Left renal pelvis (tissue), 4 donors: ENCODE data around the gene TKFC. TPM values are rescaled to one million over a fixed set of nuclear protein-coding genes. Genes with fewer than 3 reads are reported as not detected.

ENCODE experiments used
- DNase-seq, 4 donors: peaks; one replicate each; pipeline ENCODE4 v3.0.0-alpha.2; 2013; ENCODE audit warnings: low read depth in 4 of 4, low spot score in 3 of 4
- polyA plus RNA-seq, 4 donors: library from polyadenylated mRNA; unstranded; fragments of 120-200 nt; gene quantifications; one replicate each; pipeline ENCODE4 v1.2.1, GENCODE V29; 2013; ENCODE audit not compliant: insufficient read length in 4 of 4

TKFC gene
- polyA plus RNA-seq, 4 donors: 28.0 to 63.9 (median 48.7) TPM

DNA sequence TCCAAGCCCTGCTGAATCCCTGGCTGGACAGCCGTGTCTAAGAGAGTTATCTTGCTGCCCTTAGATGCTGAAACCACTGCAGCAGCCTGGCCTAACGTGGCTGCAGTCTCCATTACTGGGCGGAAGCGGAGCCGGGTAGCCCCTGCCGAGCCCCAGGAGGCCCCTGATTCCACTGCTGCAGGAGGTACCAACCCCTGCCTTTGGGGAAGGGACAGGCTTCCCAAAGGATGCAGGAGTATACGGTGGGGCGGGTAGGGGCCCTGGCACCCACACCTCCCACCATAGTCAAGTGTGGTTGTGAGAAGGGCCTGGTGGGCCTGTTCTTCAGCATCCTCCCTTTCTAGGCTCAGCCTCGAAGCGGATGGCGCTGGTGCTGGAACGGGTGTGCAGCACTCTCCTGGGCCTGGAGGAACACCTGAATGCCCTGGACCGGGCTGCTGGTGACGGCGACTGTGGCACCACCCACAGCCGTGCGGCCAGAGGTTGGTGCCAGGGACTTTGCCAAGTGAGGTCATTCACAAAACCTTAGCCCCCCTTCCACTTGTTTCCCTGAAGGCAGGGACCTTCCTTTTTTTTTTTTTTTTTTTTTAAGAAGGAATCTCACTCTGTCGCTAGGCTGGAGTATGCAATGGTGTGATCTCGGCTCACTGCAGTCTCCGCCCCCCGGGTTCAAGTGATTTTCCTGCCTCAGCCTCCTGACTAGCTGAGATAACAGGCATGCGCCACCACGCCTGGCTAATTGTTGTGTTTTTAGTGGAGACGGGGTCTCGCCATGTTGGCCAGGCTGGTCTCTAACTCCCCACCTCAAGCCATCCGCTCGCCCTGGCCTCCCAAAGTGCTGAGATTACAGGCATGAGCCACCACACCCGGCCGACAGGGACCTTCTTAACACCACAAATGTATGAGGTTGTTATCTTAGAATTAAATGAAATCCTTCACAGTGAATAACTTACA lies 11.0 kb downstream of the TKFC start:
- no peak for DNase-seq

DNA sequence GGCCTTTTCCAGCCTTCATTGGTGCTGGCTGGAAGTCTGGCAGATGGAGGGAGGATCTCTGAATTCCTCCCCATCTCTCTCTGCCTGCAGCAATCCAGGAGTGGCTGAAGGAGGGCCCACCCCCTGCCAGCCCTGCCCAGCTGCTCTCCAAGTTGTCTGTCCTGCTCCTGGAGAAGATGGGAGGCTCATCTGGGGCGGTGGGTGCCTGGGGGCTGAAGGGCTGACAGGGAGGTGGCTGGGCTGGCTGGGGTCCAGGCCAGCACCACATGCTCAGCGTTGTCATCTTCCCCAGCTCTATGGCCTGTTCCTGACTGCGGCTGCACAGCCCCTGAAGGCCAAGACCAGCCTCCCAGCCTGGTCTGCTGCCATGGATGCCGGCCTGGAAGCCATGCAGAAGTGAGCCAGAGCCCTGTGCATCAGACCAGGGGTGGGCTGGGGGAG lies 12.2 kb downstream of the TKFC start:
- no peak for DNase-seq

DNA sequence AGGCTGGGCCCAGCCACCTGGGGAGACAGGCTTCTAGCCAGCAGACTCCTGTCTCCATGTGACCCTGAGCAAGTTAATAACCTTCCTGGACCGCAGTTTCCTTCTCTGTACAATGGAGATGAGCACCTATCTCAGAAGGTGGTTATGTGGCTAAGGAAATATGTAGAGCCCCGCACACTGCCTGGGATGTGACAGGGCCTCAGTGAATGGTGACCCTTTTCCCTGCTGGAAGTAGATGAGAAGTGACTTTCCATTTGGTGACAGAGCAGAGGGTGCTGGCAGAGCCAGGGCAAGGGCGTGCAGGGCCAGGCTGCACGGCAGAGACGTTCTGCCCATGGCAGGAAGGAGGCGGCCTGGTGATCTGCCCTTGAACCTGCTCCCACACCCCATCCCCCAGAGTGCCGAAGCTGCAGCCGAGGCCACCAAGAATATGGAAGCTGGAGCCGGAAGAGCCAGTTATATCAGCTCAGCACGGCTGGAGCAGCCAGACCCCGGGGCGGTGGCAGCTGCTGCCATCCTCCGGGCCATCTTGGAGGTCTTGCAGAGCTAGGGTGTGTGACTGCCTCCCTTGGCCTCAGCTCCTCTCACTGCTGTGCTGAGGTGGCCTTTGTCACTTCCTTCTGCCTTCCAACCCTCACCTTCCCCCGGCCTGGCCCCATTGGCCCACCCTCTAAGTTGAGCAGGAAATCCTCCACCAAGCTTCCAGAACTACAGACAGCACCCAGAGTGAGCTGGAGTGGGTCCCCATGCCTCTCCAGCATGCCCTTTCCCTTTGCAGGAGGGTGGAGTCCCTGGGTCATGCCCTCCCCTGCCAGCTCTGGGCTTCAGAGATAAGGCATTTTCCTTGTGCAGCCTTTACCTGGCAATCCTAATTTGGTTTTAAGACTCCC lies 13.2 kb downstream of the TKFC start:
- no peak for DNase-seq

DNA sequence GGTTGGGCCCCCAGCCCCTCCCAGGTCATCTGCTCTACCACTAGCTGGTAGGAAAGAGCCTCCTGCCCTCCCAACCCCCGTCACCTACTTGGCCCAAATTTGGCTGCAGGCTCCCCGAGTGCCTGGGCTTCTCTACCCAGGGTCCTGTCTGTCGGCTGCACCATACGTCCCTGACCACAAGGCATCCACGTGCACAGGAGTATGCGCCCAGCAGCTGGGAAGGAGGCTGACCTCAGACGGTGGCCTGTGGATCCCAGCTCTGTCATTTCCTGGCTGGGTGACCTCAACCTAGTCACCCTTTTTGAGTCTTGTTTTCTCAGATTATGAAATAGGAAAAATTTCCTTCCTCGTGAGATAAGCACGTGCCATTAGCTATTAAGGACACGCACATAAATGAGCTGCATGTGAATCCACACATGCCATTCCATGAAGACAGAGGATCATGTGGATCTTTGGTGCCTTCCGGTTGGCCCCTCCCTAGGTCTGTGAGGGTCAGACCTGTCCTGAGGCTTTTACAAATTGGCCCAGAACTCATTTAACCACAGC lies 15.0 kb downstream of the TKFC start:
- no peak for DNase-seq

DNA sequence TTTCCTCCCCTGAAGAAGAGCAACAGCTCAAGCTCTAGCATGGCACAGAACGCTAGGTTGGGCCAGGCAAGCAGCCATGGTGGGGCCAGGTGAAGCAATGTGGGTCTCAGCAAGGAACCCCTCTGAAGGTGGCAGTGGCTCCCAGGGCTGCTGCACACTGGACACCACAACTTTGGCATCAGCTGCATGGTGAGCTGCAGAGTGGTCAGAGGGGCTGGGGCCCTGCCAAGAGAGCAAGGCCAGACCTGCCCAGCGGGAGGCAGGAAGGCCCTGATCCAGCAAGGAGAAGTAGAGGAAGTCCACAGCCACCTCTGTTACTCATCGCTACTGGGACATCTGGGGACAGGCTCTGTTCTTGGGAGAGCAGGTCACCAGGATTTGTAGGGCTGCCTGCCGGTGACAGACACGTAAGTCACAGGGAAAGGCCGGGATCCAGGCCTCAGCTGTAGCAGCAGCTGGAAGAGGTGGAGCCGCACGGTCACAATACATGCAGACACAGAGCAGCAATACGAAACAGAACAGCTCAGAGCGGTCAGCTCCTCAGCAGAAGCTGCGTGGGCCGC lies 16.2 kb downstream of the TKFC start:
- DNase-seq: no peak

DNA sequence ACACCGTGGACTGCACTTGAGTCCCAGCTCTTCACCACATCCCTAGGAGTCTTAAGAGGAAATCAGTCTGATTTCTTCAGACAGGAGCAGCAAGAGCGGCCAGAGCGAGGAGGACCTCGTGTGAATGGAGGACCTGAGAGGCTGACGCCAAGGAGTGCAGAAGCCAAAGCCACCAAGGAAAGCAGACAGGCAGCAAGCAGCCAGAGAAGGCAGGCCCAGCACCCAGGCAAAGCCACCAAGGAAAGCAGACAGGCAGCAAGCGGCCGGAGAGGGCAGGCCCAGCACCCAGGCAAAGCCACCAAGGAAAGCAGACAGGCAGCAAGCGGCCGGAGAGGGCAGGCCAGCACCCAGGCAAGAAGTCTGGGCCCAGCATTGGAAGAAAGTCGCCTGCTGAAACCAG lies 16.9 kb downstream of the TKFC start:
- DNase-seq: no peak

DNA sequence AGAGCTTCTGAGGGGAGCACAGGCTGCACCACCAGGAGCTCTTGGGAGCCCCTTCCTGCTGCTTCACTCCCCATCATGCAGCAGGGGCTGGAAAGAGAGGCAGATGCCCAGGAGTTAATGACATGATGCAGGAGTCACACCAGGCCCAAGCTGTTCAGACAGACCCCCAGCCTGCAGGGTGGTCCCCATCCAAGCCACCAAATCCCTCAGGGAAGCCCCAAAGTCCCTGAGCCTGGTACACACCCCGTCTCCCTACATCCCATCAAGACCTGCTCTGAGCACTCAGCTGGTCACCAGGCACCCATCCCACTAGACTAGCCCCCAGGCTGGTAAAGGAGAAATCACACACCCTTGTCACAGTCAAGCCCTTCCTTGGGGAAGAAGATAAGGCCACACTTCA lies 17.3 kb downstream of the TKFC start:
- no peak for DNase-seq

DNA sequence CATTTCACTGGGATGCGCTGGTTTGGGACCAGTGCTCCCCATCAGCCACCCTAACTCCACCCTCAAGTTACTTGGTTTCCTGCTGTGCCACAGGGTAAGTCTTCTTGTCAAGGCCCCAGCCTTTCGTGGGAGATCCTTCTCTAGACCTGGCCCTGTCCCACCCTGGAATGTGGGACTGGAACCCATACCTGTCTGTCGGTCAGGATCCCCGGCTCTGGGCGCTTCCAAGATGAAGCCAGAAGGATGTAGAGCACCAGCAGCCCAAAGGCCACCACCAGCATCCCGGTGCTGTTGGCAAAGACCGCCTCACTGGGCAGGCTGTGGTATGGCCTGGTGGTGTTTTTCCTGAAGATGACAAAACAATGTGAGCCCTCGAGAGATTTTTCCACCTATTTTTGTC lies 17.8 kb downstream of the TKFC start:
- DNase-seq: no peak

DNA sequence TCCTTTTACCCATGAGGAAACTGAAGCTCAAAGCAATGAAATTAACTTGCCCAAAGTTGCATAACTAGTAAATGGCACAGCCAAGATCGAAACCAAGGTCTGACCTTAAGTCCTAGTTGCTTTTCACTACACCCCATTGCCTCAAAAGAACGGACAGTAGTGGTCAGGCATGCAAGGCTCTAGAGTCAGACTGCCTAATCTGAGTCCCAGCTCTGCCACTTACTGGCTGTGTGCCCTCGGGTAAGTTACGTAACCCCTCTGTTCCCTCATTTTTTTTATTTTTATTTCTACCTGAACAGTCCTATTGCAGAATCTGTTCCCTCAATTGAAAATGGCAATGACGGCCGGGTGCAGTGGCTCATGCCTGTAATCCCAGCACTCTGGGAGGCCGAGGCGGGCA lies 19.0 kb downstream of the TKFC start:
- no peak for DNase-seq

DNA sequence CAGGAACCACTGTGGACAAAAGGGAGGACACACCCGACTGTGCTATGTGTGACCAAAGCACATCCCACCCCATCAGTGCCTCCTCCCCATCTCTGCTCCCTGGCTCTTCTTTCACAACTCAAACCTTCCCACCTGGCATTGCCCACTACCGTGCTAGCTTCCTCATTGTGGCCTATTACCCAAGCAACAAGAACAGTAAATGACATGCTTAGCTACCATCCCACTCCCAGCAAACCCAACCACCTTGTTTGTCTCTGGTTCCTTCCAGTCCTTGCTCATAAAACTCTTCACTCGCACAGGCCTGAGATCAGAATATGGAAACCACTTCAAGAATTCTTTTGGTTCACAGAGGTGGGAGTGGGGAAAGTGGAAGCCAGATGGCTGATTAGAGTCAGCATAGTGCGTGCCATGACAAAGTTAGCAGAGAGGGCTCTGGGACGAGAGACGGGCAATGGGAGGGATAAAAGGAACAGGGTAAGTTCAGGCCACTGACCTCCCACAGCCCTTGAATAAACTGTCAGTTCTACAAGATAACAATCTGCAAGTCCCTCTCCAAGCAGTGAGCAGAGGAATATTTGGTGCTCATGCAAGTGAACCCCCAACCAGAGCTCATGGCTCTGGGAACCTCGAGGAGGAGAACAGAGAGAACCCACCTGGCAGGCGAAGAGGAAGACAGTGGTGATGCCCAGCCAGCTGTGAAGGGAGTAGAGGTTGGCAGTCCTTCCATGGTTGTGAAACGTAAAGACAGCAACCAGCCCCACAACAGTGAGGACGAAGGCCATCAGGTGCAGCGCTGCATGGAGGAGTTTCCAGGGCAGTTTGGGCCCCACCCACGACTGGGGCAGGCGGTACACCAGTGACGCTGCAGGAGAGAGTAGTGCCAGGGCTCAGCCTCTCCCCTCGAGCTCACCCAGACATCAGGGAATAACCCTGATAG lies 20.4 kb downstream of the TKFC start:
- DNase-seq: no peak

DNA sequence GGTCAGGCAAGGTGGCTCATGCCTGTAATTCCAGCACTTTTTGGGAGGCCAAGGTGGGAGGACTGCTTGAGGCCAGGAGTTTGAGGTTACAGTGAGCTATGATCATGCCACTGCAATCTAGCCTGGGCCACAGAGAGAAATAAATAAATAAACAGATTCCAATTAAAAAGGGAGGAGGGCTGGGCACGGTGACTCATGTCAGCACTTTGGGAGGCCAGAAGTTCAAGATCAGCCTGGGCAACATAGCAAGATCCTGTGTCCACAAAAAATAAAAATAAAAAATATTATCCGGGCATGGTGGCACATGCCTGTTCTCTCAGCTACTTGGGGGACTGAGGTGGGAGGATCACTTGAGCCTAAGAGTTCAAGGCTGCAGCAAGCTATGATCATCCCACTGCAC lies 21.2 kb downstream of the TKFC start:
- DNase-seq: no peak

DNA sequence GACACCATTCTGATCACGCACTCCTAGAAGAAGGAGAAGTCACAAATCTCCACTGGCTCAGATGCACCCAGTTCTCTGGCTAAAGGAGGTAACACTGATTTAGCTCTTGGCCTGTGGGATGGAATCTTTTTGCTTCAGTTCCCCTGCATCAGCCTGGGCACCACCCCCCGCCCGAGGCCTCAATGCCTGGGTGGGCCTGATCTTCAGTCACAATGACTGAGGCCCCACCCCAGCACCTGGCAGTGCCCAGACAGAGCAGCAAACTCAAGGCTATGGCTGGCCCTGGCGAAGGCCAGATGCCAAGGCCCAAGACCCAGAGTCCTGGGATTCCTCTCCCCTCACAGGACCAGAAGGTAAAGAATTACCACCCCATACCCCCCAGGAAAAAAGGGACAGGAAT lies 23.7 kb downstream of the TKFC start:
- no peak for DNase-seq

DNA sequence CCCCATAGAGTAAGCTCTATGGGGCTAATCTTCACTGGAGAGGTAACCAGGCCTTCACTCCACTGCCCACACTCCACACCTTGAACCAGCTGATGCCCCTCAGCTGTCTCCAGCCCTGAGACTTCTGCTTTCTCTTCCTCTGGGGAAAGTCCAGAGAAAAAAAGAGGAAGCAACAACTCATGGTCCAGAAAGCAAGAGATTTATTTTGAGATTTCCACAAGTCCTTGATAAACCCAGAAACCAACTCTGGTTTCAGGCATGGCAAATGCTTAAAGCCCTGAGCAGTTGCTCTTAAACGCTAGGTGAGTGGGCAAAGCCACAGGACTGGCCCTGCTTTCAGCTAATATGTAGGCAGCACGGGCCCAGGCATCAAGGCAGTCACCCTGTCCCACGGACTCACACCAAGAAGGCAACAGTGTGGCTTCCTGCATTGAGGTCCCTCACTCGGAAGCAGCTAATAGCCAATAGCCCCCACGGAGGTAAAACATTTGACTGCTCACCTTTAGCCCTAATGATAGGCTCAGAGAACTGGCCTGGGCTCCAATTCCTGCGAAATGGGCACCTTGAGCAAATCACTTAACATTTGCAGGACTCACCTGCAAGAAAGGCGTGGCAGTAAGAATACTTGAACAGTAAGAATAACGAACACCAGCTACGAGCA lies 24.3 kb downstream of the TKFC start:
- no peak for DNase-seq

DNA sequence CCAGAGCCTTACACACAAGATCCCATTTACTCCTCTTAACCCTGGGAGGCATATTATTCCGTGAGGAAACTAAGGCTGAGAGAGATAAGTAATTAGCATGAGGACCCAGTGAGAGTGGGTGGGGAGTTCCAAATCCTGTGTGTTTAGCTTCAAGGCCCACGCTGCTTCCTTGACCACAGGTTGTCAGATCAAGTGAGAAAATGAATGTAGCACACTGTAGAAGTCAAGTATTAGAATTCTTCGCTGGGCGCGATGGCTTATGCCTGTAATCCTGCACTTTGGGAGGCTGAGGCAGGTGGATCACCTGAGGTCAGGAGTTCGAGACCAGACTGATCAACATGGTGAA lies 24.8 kb downstream of the TKFC start:
- DNase-seq: no peak

DNA sequence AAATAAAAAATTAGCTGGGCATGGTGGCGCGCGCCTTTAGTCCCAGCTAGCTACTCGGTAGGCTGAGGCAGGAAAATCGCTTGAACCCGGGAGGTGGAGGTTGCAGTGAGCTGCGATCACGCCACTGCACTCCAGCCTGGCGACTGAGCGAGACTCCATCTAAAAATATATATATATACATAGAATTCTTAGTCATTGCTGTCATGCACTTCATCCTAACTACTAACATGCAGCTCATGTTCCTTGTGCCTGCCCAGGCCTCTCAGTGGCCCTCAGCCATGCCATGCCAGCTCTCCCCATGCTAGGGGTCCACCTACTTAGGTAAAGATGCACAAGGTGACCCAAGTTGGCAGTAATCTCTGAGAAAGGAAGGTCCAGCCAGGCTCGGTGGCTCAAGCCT lies 25.5 kb downstream of the TKFC start:
- DNase-seq: no peak

DNA sequence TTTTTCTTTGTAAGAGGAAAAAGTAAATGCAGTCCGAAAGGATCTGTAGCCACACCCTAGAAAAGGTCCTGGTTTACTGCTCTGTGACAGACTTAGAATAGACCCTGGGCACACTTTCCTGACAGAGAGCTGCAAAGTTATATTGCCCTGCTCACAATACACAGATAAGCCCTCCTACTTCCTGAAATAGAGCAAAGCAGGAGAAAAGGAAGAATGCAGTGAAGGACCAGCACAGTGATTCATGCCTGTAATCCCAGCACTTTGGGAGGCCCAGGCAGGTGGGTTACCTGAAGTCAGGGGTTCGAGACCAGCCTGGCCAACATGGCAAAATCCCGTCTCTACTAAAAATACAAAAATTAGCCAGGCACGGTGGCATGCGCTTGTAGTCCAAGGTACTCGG lies 26.5 kb downstream of the TKFC start:
- no peak for DNase-seq

DNA sequence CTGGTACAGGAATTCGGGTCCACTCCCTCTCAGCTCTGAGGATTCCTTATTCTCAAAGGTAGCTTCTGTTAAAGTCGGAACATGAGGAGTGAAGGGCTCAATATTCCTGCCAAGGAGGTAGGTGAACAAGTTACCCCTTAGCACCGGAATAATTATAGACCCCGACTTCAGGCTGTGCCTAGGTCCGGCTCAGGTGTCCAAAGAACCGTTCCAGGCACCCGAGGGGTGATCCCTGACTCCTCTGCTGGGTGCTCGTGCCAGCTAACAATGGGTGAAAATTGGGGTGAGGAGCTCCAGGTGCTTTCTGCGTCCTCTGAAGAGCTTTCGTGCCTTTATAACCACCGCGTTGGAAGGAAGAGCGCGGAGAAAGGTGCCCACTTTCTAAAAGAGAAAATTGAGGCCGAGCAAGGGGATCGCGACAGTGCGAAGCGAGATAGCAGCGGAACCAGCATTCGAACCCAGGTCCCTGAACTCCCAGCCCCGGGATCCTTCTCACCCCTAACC lies 28.3 kb downstream of the TKFC start:
- DNase-seq: no peak

DNA sequence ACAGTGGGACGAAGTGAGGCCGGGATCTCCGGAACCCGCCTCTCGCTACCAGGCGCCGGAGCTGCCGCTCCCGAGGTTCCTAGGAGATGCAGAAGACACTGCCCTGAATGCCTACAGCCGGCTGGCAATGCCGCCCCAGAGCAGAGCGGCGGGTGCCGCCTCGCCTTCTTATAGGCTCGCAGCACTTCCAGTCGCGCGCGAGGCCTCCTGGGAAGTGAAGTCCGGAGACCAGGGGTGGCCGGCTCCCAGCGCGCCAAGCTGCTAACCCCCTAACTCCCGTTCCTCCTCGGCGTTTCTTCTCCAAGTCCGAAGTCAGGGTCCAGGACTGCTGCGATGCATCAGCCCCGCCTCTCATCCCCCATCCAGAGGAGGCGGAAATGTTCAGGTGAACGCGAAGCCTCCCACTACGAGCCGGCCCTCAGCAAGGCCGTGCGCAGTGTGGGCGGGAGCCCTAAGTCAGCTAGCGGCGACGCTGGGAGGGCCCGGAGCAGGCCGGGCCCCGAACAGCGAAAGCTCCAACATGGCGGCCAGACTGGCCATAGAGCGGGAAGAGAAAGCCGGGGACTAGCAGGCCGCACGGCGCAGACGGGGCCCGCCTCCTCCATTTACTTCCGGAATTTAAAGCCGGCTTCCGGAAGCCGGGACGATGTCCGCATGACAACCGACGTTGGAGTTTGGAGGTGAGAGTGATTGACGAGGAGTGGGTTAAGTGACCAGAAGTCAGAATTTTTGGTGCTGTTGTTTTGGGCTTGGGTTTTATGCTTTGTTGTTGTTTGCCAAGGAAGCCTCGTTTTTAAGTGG lies 28.9 kb downstream of the TKFC start, which contains the start of the genes CYB561A3 and TMEM138:
Gene CYB561A3 (minus strand): TSS at position 142 of the 801 bp plus-strand sequence. CDS start 5,169 bp downstream, outside the sequence.
Gene TMEM138 (plus strand): TSS at position 634 of the 801 bp plus-strand sequence. CDS start 2,017 bp downstream, outside the sequence.
- DNase-seq: peak; percentile 82 to 88 (median 85)
